Measurements from ENCODE around the gene ANK3.
A peak's percentile ranks its signal among the peaks of the same experiment; 100 is the strongest.

Gene ANK3

DNA sequence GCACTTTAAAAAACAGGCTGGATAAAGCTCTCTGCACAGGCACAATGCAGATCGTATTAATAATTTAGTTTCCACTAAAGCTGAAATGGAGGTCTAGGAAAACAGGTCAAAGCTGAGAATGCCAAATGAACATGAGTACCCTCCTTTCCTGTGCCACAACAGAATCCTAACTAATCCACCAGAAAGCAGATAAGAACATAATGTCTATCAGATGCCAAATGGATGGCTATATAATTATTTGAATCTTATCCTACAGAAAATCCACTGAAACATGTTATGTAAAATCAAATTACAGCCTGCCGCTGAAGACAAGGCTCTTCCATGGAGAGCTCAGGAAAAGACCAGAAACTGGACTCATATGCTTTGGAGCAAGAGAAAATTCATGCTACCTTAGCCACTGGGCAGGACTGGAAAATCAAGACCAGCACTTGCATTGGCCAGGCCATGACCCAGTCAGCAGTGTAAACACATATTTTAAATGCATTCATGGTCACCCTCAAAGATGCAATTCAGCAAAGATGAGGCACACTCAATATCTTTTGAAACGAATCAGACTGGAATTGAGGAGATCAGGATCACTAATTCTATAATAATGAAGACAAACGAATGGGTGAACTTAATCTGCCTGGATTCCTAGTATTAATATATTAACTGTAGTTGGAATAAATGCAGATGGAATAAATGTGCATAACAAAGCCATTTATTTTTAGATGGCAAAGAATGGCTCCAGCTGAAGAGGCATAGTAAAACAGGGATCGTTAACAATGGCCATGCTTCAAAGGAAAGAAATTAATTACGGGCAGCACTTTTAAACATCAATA lies 13.2 kb downstream of the ANK3 start:
- DNase-seq, result no peak

DNA sequence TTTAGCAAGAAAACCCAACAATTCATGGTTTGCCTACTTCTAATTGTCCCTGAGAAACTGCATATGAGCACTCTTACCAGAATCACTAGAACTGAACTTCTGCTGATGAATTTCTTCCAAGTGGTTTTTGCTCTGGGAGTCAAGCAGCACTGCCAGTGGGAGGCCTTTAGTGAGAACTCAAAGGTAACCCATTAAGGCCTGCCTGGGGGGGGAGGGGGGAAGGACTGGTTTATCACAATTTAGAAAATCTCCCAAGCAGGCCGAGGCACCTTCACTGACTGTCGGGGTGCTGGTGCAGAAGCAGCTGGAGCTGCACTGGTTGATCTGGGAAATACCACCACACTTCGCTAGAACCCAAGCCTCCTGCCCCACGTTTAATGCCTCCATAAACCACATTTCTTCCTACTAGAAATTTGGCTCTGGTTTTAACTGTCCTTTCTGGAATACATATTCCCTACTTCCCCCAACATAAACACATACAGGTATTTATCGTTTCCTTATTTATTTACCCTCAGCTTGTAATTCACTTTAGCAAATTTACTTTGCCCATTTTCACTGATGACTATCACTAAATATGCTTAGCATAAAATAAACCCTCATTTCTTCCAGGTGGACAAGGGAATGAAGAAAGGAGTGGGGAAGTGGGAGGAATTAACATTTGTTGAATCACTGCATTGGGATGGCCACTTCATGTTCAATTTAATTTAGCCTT lies 14.2 kb downstream of the ANK3 start:
- DNase-seq, result no peak

DNA sequence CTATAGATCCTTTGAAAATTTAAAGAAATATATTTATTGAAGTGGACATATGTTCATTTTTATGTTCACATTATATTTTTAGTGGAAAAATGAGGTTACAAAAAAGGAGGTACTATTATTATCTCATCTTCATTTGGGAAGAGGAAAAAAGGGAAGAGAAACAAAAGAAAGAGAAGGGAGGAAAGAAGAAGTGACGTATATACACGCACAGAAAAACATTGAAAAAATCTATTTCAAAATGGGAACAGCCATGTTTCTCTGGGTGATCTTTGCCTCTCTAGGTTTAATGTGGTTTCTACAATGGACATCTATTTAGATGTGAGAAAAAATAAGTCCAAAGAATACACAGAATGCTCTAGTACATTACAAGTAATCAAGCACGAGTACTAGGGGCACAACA lies 14.8 kb downstream of the ANK3 start:
- no peak for DNase-seq

DNA sequence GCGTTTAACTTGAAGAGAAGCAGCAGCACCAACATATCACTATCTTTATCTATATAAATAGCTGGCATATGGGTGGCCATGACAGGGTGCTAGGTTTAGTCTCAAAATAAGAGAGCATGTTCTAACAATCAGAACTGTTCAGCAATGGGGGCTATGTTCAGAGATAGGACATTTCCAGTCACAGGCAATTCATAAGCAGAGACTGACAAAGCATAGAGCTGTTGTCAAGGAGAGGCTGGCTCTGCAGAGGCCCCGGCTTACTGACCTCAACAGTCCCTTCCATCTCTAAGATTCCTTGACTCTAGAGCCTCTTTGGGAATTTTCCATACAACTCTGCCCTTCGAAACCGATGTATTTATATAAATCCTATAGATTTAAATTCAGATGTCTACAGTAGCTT lies 17.2 kb downstream of the ANK3 start:
- no peak for DNase-seq

DNA sequence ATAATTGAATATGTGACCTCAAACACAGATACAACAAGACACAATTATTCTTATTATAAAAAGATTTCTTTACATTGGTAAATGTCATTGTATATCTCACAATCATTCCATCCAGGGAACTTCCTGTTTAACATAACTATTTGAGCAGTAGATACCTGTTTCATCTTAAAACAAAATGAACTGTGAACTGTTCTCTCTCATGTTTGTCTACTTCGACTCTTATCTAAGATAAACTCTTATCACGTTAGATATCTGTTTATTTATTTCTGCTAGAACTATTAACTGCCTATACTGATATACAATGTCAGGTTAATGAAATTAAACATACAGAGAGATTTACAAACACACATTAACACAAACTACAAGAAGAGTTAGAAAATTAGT lies 20.1 kb downstream of the ANK3 start:
- no peak for DNase-seq

DNA sequence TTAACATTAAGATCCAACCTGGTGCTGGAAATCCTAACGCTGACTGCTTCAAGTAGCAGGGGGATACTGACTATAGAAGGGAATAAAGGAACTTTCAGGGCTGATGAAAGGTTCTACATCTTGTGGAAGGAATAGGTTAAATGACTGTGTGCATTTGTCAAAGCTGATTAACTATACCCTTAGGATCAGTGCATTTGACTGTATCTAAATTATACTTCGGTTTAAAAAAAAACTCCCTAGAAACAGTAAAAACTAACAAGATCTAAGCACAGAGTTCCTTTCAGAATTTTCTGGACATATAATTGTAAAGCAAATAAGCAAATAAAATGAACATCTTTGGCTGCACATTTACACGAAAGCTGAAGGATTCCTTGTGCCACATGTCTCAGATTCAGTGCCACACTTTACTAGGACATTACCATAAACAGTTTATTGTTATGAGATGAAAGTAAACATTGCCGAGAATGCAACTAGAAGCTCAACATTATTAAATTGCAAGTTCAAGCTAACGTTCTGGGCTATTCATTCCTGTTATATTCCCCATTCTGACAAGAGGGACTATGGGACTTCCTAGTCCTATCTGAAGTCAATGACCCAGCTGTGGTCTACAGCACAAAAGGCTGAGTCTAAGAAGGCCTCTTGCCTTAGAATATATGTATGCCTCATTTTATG lies 20.7 kb downstream of the ANK3 start:
- no peak for DNase-seq

DNA sequence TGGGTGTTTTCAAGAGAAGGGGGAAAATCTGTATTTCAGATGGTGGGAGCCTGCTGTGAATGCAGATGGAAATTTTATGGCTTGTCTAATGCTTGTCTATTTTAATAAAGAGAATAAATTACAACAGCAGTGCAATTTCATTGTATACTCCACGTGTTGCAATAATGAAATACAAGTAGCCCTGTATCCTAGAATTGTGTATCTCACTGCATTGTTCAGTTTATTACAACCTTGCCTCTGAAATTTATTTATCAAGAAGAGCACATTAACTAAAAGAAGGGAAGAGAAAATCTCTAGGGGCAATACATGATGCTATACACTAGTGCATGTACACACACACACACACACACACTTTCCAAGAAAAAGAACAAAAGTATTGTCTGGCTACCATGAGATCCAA lies 21.8 kb downstream of the ANK3 start:
- no peak for DNase-seq

DNA sequence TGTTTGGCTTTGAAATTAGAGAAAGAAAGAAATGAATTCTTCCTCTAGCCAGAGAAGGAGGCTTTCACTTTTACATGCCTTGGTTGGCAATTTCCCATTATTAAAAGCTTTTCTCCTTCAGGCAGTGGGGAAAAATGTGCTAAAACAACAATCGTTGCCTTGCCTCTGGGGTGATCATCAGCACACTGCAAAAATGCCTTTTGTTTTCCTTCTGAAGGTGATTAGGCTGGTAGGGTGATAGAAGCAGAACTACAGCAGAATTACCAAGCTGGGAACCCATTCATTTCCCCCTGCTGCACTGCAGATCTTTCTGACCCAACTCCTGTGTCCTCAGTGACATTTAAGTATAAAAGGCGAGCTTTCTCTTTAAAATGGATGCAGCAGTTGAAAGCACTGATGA lies 22.2 kb downstream of the ANK3 start:
- no peak for DNase-seq

DNA sequence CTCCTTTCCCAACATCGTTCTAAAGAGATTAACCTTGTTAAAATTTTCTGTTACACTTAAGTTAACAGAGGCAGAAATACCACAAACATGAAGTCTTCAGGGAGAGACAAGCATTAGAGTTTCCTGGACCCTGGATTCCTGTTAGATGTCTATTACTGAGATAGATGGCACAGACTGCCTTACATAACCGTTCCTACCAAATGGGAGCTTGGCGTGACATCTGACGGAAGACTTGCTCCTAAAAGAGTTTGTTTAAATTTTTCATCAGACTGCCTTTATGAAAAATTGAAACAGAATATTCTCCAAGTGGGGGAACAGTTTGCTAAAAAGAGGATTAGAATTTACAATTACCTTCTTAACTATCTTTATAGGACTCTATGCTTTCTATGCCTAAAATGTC lies 22.7 kb downstream of the ANK3 start:
- no peak for DNase-seq

DNA sequence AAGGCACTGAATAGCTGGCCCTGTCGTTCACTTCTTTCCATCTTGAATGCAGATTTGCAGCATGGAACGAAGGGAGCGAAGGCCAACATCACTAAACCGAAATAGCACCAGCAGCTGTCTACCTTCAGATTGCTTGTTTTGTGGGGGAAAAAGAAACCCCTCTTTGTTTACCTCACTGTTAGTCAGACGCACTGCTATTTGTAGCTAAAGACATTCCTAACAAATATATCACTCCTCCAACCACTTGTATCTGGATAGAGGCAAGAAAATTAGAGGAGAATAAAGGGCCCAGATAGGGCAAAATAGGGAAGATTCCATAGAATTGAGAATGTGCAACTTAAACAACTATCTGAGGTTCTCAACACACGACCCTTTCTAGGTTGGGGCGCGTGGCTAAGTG lies 26.5 kb downstream of the ANK3 start:
- no peak for DNase-seq

DNA sequence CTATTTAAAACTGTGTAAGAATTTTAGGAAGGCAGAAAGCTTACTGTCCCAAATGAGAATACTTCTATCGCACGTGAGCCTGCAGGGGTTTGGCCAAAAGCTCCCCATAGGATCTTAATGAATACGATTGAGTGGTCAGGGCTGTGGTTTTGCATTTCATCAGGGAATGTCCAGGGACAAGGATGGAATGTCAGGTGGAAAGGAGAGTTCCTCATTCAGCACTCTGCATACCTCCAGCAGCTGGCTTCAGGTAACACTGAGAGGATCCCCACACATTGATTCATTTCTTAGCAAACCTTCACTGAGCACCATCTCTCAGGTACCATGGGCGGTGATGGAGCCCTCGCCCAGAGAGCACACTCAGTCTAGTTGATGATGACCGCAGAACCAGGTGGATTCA lies 27.2 kb downstream of the ANK3 start:
- DNase-seq, result no peak

DNA sequence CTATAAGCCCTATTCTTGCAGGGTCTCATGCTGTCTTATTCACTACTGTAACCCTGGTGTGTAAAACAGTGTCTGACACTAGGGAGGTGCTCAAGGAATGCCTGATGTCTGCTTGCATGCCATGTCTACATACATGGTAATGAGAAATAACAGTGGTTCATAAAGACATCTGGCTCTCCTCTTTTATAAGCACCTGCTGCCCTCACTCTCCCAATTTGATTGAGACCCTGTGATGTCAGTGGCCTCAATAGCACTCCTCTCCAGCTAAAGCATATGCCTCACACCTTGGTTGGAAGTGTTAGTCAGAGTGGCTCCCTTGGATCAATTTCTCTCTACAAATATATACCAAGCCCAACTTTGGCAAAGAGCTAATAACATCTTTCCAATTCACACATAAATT lies 30.6 kb downstream of the ANK3 start:
- no peak for DNase-seq

DNA sequence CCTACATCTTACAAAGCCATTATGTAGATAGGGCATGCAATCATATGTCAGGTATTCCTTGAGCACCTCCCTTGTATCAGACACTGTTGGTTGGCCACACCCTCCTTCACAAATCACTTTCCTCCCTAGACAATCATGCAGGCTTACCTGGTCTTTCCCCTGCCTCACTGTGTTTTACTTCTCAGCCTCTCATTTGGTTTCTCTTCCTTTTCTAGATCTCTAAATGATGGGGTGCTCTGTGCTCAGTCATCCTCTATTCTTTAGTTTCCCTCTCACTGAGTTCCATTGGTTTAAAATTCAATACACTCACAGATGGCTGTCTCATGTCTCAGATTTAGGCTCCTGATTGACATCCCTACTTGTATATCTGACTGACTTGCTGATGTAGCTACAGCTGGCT lies 31.4 kb downstream of the ANK3 start:
- DNase-seq, result peak; percentile 32

DNA sequence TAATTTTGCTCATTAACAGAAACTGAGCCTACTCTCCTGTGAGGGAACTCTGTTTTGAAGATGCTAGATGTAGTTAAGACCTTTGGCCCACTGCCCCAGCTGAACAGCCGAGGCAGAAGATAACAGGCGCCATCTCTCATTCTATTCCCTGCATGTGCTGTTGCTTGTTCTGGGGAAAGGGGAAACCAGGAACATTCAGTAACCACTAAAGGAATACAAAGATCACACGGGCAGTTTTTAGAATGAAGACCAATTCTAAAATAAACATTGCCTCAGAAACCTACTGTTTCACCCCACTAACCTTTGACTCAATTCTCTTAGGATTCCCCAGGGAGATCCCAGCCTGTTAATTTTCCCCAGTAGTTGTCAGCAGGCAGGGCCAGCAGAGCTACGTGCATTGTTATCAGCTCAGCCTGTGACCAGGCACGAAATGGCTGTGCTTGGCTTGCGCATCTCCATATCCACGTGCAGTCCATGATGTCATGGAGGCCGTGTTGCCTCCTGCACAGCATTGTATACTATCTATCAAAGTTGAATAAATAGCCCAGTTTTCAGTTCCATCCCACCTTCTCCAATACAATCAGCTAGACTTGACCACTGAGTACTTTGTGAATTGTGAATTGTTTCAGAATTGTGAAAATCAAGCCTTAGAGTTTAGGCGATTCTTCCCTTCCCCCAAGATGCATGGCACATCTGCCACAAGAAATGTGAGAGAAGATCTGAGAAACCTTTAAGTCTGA lies 36.0 kb downstream of the ANK3 start:
- no peak for DNase-seq

DNA sequence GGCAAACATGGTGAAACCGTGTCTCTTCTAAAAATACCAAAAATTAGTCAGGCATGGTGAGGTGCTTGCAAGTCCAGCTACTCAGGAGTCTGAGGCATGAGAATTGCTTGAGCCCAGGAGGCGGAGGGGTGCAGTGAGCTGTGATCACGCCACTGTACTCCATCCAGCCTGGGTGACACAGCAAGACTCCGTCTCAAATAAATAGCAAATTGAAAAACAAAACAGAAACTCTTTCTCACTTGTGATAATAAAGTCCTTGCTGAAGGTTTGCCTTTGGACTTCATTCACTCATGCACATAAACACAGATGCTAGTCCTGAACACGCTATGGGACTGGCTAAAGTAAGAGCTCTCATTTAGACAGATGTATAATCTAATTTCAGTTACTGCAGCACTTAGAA lies 37.6 kb downstream of the ANK3 start:
- no peak for DNase-seq

DNA sequence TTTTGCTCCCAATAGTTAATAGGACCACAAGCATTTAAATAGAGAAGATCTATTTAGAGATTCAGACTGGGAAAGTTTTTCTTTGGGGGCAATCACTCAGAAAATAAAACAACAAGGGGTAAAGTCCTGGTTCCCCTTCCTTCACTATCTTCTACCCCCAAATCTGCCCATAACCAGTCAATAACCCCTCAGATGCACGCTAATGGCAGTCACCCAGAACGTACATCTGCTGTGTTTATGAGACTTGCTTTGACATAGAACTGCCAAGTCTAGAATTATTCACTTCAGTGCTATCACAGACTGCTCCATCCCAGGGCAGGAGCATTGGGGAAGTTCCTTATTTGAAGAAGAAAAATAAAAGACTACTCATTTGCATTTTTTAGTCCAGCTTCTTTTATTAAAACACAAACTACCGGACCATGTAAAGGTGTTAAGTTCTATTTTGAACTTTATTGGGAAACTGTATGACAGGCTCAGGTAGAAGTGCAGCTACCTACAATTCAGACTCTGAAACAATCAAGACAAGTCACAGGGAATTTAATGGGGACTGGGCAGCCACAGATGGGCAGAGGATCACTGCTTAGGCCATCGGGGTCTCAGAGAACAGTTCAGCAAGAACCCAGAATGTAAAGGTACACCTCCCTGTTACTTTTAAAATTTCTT lies 38.4 kb downstream of the ANK3 start:
- DNase-seq, result no peak

DNA sequence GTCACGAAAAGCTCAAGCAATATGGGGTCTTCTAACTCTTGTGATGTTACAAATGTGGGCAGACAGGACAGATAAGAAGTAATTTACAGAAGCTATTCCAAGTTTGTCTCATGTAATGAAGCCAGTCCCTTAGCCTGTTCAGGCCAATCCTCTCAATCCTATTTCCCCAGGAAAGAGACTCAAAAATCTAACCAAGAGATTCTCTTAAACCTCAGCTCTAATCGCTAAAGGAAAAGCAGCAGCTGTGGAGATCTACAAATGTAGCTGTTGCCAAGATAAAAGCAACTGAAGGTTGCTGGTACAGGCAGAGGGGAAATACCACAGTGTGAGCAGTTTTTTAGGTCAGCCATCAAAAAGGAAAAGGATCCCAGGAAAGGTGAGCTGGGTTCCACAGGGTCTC lies 39.3 kb downstream of the ANK3 start:
- DNase-seq, result no peak

DNA sequence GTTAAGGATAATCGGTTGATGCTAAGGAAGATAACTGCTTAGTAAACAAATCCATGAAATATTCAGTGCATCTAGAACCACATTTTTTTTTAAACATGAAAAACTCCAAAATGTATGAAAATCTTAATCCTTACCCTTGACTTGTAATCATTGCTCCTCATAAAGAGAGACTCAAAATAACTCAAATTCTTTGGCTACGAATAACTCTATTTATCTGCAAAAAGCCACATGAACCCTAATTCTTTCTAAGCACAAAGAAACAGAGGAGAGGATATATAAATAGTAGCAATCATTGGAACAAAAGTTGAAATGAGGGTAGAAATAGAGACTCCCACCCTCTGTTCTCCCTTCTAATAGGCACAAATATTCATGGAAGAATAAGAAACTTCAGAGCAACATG lies 40.2 kb downstream of the ANK3 start:
- no peak for DNase-seq

DNA sequence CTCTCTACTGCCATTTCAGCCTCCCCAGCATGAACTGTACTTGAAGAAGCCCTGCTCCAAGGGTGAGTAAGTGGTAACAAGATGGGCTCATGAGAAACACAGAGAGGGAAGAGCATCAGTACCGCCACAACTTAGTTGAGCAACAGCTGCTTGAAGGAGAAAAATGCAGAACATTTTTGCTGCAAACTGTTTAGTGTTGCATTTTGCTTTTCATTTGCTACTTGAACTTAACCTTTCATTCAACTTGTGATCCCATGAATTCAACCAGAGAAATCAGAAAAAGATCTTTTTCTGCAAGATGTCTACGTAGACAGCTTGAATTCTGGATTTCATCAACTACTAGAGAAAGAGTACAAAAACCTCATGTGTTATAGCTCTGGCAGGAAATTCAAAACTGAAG lies 40.7 kb downstream of the ANK3 start:
- no peak for DNase-seq

DNA sequence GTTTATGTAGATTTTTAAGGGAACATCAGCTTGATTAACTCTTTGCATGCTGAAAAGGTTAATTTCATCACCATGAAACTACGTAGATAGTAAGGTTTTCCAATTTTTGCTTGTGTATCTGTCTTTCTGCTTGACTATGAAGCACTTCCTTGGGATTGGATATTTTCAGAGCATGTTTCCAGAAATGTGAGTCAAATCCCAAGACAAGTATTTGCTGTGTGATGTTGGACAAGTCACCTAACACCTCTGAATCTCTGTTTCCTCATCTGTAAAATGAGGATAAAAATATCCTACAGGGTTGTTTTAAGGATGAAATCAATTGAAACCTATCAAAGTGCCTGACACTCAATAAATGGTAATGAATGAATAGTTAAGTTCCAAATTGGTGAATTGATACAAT lies 42.4 kb downstream of the ANK3 start:
- no peak for DNase-seq

DNA sequence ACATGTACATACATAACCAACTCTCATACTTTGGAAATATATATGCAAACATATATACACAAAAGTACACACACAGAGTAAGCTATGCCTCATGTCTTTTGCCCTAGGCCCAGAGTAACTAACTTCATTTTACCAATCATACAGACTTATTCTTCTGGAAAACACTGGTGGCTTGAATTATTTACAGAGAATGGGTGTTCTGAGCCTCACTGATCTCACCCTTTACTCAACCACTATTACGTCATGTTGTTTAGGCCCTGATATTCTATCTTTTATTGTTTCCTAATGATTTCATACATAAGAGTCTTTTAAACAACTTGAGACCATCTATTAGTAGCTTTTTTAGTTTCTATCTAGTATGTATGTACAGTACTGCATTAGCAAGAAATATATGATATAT lies 43.0 kb downstream of the ANK3 start:
- DNase-seq, result no peak

DNA sequence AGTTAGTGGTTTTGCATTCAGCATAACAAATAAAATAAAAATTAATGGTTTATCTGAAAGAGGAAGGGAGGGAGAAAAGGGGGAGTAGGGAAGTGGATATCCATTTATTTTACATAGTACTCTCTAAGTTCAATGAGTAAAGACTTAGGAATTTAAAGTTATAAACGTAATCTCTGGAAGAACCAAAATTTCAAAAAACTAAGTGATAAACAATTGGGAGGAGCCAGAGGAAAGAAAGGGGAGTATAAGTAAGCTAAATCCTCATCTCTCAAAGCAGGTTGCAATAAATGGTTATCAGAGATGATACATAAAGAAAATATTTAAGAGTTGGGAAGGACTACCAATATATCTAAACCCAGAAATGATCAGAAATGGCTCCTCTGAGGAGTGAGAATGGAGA lies 46.4 kb downstream of the ANK3 start:
- DNase-seq, result no peak

DNA sequence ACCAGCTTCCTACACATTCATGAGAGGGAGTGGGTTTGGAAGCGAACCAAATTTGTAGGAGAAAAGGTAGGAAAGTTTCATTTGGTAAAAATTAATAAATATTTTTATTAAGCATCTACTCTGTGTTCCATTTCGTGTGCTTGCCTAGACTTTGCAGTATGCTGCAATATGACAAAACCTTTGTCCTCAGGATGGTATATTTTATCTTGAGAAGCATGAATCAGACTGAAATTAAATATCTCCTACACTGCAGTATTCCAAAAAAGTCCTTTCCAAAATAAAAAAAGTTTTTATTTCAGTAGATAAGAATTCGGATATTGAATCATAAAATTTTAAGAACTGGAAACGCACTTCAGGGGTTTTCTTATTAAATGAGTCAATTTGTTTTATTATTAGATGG lies 47.7 kb downstream of the ANK3 start:
- no peak for DNase-seq
